HG03558 (cell line): Measurements from ENCODE around the gene JAM2.
"Not testable (repeated sequence)": the region's sequence is repeated elsewhere in the genome, so short reads cannot be mapped to it uniquely, and the experiment has no call there.

Experiments used
- ATAC-seq: cut with Tn5 transposase; IDR thresholded peaks from one replicate; pipeline ENCODE4 v1.9.1; 2021; ENCODE audit warnings: moderate number of reproducible peaks; ENCODE audit not compliant: unreplicated experiment; ENCODE audit errors: extremely low read depth

The JAM2 gene

DNA sequence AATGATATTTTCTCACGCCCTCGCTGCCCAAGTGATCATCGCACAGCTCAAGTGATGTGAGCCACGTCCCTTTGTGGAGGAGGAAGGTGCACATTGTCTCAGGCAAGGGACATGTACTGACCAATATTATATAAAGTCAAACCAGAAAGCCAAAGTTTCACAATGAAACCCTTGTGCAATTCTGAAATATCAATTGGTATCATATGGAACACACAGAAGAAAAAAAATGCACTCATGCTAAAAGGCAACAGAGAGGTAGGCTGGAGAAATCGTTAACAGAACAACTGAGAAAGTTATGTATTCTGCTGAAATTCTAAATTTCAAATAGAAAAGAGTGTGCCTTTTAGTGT, 1.9 kb downstream of the JAM2 start:
- no peak for ATAC-seq

DNA sequence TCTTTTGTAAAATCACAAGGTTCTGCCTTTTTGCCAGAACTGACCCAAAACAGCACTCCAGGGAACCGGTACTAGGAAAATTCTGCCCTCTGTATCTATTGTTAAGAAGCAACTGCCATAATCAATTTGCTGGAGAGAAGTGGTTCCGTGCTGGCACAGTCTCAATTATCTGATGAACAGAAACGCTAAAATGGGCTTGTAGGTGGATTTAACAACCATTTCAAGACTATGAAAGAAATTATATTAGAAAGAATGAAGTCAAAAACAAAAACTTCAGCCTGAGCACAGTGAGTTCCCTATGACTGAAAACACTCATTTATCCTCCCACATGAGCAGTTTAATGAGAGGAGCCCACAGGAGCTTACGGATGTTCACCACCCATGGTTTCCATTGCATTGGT, 4.4 kb downstream of the JAM2 start:
- ATAC-seq = no peak

GRCh38 chr21:25646474-25646873, 7.4 kb downstream of the JAM2 start:
- ATAC-seq = no peak

DNA sequence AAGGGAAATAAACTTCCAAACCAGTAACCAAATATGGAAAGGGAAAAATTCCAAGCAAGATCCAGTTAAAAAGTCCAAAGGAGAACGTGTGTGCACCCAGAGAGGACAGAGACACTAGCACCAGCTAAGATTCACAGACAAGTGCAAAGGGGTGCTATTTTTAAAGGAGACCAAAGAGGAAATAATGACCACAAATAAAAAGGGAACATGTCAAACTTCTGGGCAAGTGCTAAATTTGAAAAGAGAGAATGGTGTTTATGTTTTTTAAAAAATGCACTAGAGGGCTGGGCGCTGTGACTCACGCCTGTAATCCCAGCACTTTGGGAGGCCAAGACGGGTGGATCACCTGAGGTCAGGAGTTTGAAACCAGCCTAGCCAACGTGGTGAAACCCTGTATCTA, 8.6 kb downstream of the JAM2 start:
- no peak for ATAC-seq

DNA sequence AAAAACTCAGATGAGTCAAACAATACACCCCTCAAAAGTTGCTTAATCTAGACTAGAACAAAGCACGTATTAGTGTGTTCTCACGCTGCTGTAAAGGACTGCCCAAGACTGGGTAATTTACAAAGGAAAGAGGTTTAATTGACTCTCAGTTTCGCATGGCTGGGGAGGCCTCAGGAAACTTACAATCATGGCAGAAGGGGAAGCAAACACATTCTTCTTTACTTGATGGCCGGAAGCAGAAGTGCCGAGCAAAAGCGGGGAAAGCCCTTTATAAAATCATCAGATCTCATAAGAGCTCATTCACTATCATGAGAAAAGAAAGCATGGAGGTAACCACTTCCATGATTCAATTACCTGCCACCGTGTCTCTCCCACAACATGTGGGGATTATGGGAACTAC, 10.1 kb downstream of the JAM2 start:
- ATAC-seq = no peak

DNA sequence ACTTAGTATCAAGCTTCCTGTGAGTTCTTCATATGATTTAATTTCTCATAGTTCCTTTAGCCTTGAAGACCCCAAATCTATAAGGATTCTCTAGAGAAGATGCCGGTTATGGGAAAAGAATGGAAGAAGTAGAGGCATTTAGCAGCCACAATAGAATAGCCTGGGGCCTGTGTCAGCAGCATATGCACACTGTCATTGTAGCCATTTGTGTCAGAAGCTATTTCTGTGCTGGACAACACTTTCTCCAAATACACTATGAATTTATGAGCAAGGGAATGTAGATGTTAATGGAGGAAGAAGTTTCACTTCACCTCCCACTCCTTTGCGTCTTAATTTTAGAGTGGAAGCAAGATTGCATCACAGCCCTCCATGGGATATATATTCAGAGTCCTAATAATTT, 17.4 kb downstream of the JAM2 start:
- ATAC-seq = no peak

DNA sequence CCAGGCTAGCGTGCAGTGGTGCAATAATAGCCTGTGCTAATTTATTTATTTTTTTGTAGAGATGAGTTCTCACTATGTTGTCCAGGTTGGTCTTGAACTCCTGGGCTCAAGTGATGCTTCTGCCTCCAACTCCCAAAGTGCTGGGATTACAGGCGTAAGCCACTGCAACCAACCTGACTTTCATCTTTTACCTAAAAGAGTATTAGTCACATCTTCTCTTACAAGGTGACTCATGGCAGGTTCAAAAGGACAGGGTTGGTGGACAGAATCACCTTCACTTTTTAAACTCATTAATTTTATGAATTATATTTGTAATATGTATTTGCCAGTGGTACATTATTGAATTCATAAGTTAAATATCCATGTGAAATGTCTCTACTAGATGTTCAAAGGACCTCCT, 18.1 kb downstream of the JAM2 start:
- ATAC-seq = no peak

DNA sequence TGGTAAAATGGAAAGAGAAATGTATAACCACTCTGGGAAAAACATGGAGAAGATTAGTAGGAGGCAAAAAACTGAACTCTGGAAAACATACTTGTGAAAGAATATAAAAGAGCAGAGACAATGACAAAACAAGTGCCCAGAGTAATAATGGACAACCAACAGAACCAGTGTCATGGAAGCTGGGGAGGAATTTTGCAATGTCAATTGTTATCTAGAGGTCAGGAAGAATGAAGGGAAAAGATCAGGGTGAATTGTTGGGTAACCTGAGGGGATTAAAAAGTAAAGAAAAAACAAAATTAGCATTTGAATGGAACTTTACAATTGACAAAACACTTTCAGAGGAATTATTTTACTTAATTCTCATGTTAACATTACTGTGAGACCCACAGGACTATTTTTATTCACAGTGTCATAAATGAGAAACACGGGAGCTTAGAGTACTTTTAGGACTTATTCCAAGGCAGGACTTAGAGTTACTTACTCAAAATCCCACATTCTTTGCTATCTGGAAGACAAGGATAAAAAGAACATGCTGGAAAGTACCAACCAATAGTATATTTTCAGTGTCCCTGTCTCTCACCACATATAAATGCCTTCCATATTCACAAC, 19.5 kb downstream of the JAM2 start:
- ATAC-seq = no peak

GRCh38 chr21:25660233-25660632, 21.2 kb downstream of the JAM2 start:
- no peak for ATAC-seq

DNA sequence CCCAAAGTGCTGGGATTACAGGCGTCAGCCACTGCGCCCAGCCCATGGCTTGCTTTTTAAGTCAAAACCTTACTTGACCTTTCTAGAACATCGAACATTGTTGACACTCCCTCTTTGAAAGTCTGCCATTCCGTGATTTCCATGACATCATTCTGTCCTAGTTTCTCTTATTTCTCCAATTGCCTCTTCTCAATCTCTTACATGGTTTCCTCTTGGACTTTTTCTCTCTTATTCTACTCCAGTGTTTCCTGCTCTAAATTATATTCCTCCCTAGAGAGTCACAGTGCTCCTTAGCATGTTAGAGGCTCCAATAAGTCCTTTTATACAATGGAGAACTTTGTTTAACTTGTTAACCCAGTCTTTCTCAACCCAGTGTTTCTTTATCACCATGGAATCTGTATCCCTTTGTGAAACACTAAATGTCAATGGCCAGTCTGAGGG, 25.5 kb downstream of the JAM2 start:
- no peak for ATAC-seq

- ATAC-seq = no peak
Observed at GRCh38 chr21:25670726-25671125, 31.7 kb downstream of the JAM2 start.

DNA sequence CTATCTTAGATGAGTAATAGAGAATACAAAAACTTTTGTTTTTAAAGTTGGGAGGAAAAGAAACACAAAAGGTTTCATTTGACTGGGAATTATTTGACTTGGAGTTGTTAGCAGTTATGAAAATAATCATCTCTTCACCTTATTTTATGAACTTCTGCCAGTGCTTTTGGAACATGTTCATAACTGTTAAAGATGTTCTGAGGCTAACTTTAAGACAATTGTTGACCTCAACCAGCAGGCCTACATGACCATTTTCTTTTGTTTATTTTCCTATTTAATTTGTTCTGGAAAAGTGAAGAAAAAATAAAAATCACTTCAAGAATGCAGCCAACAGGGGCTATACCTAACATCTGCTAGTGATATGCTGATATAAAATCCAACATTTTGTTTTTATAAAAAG, 37.4 kb downstream of the JAM2 start:
- no peak for ATAC-seq

DNA sequence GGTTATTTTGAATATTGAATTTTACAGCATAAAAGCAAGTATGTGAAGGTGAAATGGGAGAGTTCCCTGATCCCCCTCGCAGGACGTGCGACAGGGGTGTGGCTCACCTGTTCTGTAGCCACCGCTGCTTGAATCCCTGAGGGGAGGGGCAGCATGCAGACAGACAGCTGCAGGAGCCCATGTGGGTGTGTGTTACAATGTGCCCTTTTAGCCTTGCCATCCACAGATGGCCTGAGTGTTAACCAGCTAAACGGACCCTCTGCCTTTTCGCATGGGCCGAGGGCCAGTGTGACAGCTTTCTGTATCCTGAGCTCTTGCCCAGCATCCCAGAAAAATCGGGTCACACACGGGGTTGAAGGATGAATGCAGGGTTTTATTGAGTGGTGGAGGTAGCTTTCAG, 43.3 kb downstream of the JAM2 start:
- ATAC-seq = no peak

- no peak for ATAC-seq
Observed at GRCh38 chr21:25687787-25688186, 48.7 kb downstream of the JAM2 start.

DNA sequence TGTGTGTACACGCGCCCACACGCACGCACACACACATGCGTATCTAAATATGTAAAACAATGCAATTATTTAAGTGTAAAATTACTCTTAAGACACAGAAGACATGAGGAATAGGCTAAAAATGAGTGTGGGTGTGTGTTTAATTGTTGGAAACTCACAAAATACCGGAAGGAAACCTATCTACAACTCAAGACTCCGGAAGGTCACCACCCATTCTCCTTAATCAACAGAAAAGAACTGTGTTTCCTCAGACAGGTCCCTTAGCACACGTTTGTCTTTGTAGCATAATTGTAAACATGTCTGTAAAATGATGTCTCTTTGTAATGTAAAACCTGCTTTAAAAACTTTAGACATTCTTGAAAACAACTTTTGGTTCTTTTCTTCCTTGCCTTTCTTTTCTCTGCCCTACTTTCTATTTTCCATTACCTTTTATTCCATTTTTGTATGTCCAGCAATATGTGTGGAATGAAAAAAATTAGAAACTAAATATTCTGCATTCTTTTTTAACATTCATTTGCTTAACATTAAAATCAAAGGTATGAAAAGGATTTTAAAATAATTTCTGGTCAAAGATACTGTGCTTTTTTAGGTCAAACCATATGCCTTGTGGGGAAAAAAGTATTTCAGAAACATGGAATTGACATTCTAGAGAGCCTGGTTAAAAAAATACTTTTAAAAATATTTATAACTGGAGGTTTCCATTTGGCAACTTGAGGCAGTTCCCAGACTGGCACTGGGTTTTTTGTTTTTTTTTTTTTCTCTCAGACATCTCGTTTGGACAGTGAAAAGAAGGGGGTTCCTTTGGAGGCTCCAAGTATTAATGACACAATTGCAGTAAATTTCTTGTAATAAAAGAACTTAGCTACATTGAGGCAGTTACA, 49.5 kb downstream of the JAM2 start:
- no peak for ATAC-seq

DNA sequence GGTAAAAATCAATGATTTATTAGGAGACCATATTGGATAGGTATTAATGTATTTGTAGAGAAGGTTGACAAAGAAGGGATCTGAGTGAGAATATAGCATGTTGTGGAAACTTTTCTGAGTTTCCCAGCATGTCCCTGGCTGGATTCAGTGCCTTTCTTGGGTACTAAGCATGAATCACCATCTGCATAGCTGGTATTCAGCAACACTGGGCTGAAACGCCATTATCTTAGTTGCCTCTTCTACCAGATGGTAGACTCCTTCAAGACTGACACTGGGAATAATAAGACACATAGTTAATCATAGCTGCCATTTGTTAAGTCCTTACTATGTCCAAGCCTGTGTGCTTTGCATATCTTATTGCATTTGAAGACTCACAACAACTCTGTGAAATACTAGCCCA, 50.2 kb downstream of the JAM2 start:
- ATAC-seq = no peak

DNA sequence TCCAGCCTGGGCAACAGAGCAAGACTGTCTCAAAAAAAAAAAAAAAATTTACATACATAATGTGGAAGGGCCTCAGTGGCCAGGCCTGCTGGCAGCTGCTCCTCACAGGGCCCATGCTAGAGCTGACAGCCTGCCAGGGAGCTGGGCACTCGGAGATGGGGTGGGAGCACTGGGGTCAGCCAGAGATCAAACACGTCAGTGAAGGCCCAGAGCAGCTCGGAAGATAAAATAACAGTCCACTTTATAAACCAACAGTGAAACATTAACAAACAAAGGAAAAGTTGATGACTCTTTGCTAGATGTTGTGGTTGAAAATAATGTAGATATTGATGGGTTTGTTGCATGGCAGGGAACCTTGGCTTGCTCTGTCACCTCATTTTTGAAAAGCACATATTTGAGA, 52.9 kb downstream of the JAM2 start:
- ATAC-seq = no peak

- ATAC-seq = not testable (repeated sequence)
Observed at GRCh38 chr21:25695461-25695860, 56.4 kb downstream of the JAM2 start.

DNA sequence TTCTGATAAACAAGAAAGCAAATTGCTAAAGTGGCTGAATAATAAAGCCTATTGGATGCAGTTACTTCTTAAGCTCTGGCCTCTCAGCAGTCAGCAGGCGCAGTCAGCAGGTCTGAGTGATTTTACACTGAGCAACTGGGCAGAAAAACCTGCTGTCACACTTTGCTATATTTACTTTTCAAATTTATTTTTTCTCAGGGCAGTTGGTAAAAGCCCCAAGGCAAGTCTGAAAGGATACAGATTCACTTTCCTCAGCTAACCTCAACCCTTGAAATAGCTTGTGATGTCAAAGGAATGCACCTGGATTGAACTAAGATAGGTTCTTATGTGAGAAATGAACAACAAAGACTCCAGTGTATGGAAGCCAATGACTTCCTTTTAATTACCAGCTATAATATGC, 61.7 kb downstream of the JAM2 start:
- ATAC-seq = no peak

GRCh38 chr21:25701529-25701928, 62.5 kb downstream of the JAM2 start:
- ATAC-seq = no peak

- no peak for ATAC-seq
Observed at GRCh38 chr21:25708467-25709065, 69.5 kb downstream of the JAM2 start.
